Fibroblast of lung (primary cell): ENCODE results near the gene RALA. TPM values are rescaled to one million over a fixed set of nuclear protein-coding genes. Genes with fewer than 3 reads are reported as not detected.

Experiments
- DNase-seq, 2 donors: peaks; one replicate each; pipeline versions ENCODE4 v3.0.0 to v3.0.0-alpha.2; 2010; ENCODE audit warnings: low read depth in 2 of 2
- H2AFZ ChIP-seq: 2 replicates; pipeline ENCODE4 v1.5.1; 2012; ENCODE audit warnings: low read length, control low read depth, inconsistent platforms
- H3K27ac ChIP-seq: 2 replicates; pipeline ENCODE4 v1.5.1; 2011; ENCODE audit warnings: low read length, control low read depth; ENCODE audit not compliant: insufficient read depth
- H3K27me3 ChIP-seq: 2 replicates; pipeline ENCODE4 v1.5.1; 2011; ENCODE audit warnings: mild to moderate bottlenecking, low read length; ENCODE audit not compliant: control insufficient read depth, insufficient read depth
- H3K36me3 ChIP-seq: 2 replicates; pipeline ENCODE4 v1.5.1; 2011; ENCODE audit warnings: low read length; ENCODE audit not compliant: control insufficient read depth, insufficient read depth
- H3K4me1 ChIP-seq: 2 replicates; pipeline ENCODE4 v1.5.1; 2011; ENCODE audit warnings: low read length; ENCODE audit not compliant: control insufficient read depth, insufficient read depth; ENCODE audit errors: extremely low read depth
- H3K4me2 ChIP-seq: 2 replicates; pipeline ENCODE4 v1.5.1; 2011; ENCODE audit warnings: low read length, control low read depth; ENCODE audit not compliant: insufficient read depth; ENCODE audit errors: extremely low read depth
- H3K4me3 ChIP-seq, 4 experiments: fragments of 200-600 bp in 1 of 4; sonication (generic) in 1 of 4; replicated peaks in 1 of 4; 2 replicates each; pipeline ENCODE4 v1.5.1; 2011 to 2016; ENCODE audit warnings: low read length in 4 of 4, low read depth in 3 of 4, mild to moderate bottlenecking in 3 of 4, control low read depth in 2 of 4, inconsistent platforms in 1 of 4, mixed read lengths in 1 of 4; ENCODE audit not compliant: insufficient read depth in 1 of 4; ENCODE audit errors: control extremely low read depth in 1 of 4
- H3K79me2 ChIP-seq: 2 replicates; pipeline ENCODE4 v1.5.1; 2012; ENCODE audit warnings: mild to moderate bottlenecking, low read length, inconsistent platforms; ENCODE audit not compliant: control insufficient read depth, insufficient read depth
- H3K9ac ChIP-seq: 2 replicates; pipeline ENCODE4 v1.5.1; 2011; ENCODE audit warnings: mild to moderate bottlenecking, low read length, control low read depth; ENCODE audit not compliant: insufficient read depth
- H3K9me3 ChIP-seq: 2 replicates; pipeline ENCODE4 v1.5.1; 2012; ENCODE audit warnings: low read depth, low read length; ENCODE audit not compliant: control insufficient read depth, insufficient read depth
- H4K20me1 ChIP-seq: 2 replicates; pipeline ENCODE4 v1.5.1; 2011; ENCODE audit warnings: low read length; ENCODE audit not compliant: control insufficient read depth, insufficient read depth; ENCODE audit errors: extremely low read depth
- CTCF ChIP-seq, 2 donors: IDR thresholded peaks in 1 of 2; conservative IDR thresholded peaks in 1 of 2; 1 replicate in 1 of 2; 2 replicates in 1 of 2; pipeline ENCODE4 v1.5.1; 2011 to 2012; ENCODE audit warnings: low read length in 2 of 2, control low read depth in 1 of 2, inconsistent platforms in 1 of 2, low read depth in 1 of 2, mild to moderate bottlenecking in 1 of 2
- EZH2 ChIP-seq: IDR thresholded peaks from 2 replicates; pipeline ENCODE4 v1.5.1; 2012; ENCODE audit warnings: low read length, control low read depth, mild to moderate bottlenecking; ENCODE audit errors: missing control alignments
- polyA plus RNA-seq, 2 donors: library from polyadenylated mRNA; depleted of rRNA in 1 of 2; stranded (reverse) in 1 of 2; unstranded in 1 of 2; fragments of >200 nt; gene quantifications; 2 replicates each; pipeline ENCODE4 v1.2.1, GENCODE V29; 2011 to 2012; ENCODE audit warnings: missing spikeins in 1 of 2
- total RNA-seq: library from RNA; depleted of rRNA; stranded (reverse); fragments of >200 nt; gene quantifications from 2 replicates; pipeline ENCODE4 v1.2.1, GENCODE V29; 2014

Gene RALA
- total and polyA plus RNA-seq, 2 donors (not counting 1 experiment from before 2014, with no cell fraction given): 46.1 to 50.9 TPM

GRCh38 chr7:39592586-39592985, 30.8 kb upstream of the RALA start:
- Histone ChIP-seq H3K4me2 (peak overlapping the region; percentile 58), H3K79me2 (no peaks in the 10 kb centered on the region), H3K27me3 (no peaks in the 10 kb centered on the region), H3K9ac (no peak overlapping the region), H3K4me3 (peak overlapping the region in 1 of 4 experiments; percentile 7), H3K27ac (peak overlapping the region; percentile 25), H2AFZ (no peak overlapping the region), H3K36me3 (no peaks in the 10 kb centered on the region), H3K9me3 (no peaks in the 10 kb centered on the region), H3K4me1 (peaks cover 7% of the 10 kb centered on the region), H4K20me1 (no peaks in the 10 kb centered on the region)
- DNase-seq: peak; percentile 73 to 87
- TF ChIP-seq CTCF (conservative IDR thresholded peaks at IDR 0.05 in 1 of 2, IDR thresholded peaks at IDR 0.05 in 1 of 2; ENCODE audit: low read depth in 1 of 2, low read length in 2 of 2) (no peak), EZH2 (no peak)

- no peak overlapping the region for H3K4me3 ChIP-seq
- H3K4me2 ChIP-seq: no peak overlapping the region
- H2AFZ ChIP-seq: no peak overlapping the region
- H4K20me1 ChIP-seq: no peaks in the 10 kb centered on the region
- peak; percentile 37 to 67 for DNase-seq
- H3K27me3 ChIP-seq: no peaks in the 10 kb centered on the region
- H3K9ac ChIP-seq: no peak overlapping the region
- no peak for TF ChIP-seq CTCF (conservative IDR thresholded peaks at IDR 0.05 in 1 of 2, IDR thresholded peaks at IDR 0.05 in 1 of 2; ENCODE audit: low read depth in 1 of 2, low read length in 2 of 2)
- TF ChIP-seq EZH2: no peak
- H3K79me2 ChIP-seq: no peaks in the 10 kb centered on the region
- no peak overlapping the region for H3K27ac ChIP-seq
- peaks cover 2% of the 10 kb centered on the region for H3K4me1 ChIP-seq
- no peaks in the 10 kb centered on the region for H3K36me3 ChIP-seq
- no peaks in the 10 kb centered on the region for H3K9me3 ChIP-seq
Observed at GRCh38 chr7:39594988-39595620, 28.3 kb upstream of the RALA start.

GRCh38 chr7:39602351-39602750, 21.0 kb upstream of the RALA start:
- H3K4me1 ChIP-seq: no peaks in the 10 kb centered on the region
- H3K4me3 ChIP-seq: no peak overlapping the region
- H3K79me2 ChIP-seq: no peaks in the 10 kb centered on the region
- no peak overlapping the region for H2AFZ ChIP-seq
- H3K9me3 ChIP-seq: no peaks in the 10 kb centered on the region
- peak in 1 of 2 donors; percentile 56 for DNase-seq
- H3K27me3 ChIP-seq: no peaks in the 10 kb centered on the region
- no peak for TF ChIP-seq EZH2
- TF ChIP-seq CTCF (conservative IDR thresholded peaks at IDR 0.05 in 1 of 2, IDR thresholded peaks at IDR 0.05 in 1 of 2; ENCODE audit: low read depth in 1 of 2, low read length in 2 of 2): no peak
- no peaks in the 10 kb centered on the region for H3K36me3 ChIP-seq
- H4K20me1 ChIP-seq: no peaks in the 10 kb centered on the region
- no peak overlapping the region for H3K9ac ChIP-seq
- H3K27ac ChIP-seq: no peak overlapping the region
- H3K4me2 ChIP-seq: no peak overlapping the region
